Measurements from ENCODE around the gene PCDH1.

GRCh38 chr5:141914199-141914743, 36.1 kb upstream of the PCDH1 start:
- TF ChIP-seq CTCF (IDR thresholded peaks at IDR 0.05), result peak; percentile 18
- no peak for TF ChIP-seq ZFX (IDR thresholded peaks at IDR 0.05; ENCODE audit: borderline replicate concordance)

All from 22Rv1 (cell line).